ENCODE data around the gene SRGAP3.

The SRGAP3 gene

GRCh38 chr3:9238276-9238675 is 11.2 kb downstream of the SRGAP3 start:
- H3K4me1 ChIP-seq (ENCODE audit: control insufficient read depth in 1 of 2, insufficient read depth in 1 of 2, low read depth in 1 of 2, low read length in 1 of 2) = no peaks in the 10 kb centered on the region
- no peaks in the 10 kb centered on the region for H3K36me3 ChIP-seq
- TF ChIP-seq, protein P1, sequence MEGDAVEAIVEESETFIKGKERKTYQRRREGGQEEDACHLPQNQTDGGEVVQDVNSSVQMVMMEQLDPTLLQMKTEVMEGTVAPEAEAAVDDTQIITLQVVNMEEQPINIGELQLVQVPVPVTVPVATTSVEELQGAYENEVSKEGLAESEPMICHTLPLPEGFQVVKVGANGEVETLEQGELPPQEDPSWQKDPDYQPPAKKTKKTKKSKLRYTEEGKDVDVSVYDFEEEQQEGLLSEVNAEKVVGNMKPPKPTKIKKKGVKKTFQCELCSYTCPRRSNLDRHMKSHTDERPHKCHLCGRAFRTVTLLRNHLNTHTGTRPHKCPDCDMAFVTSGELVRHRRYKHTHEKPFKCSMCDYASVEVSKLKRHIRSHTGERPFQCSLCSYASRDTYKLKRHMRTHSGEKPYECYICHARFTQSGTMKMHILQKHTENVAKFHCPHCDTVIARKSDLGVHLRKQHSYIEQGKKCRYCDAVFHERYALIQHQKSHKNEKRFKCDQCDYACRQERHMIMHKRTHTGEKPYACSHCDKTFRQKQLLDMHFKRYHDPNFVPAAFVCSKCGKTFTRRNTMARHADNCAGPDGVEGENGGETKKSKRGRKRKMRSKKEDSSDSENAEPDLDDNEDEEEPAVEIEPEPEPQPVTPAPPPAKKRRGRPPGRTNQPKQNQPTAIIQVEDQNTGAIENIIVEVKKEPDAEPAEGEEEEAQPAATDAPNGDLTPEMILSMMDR (IDR thresholded peaks at IDR 0.05) = no peak
- H3K9me3 ChIP-seq = no peaks in the 10 kb centered on the region
- no peaks in the 10 kb centered on the region for H3K27me3 ChIP-seq
- H3K4me3 ChIP-seq (ENCODE audit: low read depth in 1 of 2, low read length in 1 of 2) = no peak overlapping the region
- no peak overlapping the region for H3K27ac ChIP-seq

DNA sequence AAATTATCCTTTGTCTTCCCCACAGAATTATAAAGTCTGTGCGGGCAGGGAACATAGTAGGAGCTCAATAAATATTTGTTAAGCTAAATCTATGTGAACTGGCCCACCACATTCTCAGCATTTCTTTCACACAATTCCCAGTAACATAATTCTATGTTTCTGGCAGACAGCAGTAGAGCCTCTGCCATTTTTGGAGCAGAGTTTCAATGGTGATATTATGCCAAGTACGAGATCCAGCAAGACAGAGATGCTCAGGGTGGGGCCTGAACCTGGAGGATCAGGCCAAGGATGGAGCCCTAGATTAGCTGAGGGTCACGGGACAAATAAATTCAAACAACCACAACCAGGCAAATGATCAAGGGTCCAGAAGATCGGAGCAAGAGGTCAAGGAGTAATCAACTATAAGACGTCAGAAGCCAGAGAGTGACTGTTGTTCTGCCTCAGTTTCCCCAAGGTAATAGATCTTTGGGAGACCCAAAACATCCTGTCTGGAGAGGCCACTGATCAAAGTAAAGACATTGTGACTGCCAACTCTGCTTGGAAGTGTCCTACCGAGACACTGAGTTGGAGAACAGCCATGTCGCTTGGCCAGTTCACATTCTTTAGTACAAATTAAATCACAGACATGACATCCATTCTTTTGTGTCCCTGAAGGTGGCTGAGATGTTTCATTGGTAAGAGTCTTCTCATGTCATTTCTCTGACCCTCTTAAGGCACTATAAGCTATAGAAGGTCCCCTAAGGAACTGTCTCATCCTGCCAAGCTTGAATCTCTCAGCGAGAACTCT is 15.4 kb downstream of the SRGAP3 start:
- H3K4me1 ChIP-seq (ENCODE audit: control insufficient read depth in 1 of 2, insufficient read depth in 1 of 2, low read depth in 1 of 2, low read length in 1 of 2) = no peaks in the 10 kb centered on the region
- no peaks in the 10 kb centered on the region for H3K27me3 ChIP-seq
- H3K9me3 ChIP-seq = no peaks in the 10 kb centered on the region
- no peak overlapping the region for H3K27ac ChIP-seq
- H3K36me3 ChIP-seq = no peaks in the 10 kb centered on the region
- no peak overlapping the region for H3K4me3 ChIP-seq (ENCODE audit: low read depth in 1 of 2, low read length in 1 of 2)
- TF ChIP-seq, protein P1 (IDR thresholded peaks at IDR 0.05) = no peak

- no peaks in the 10 kb centered on the region for H3K4me1 ChIP-seq (ENCODE audit: control insufficient read depth in 1 of 2, insufficient read depth in 1 of 2, low read depth in 1 of 2, low read length in 1 of 2)
- no peaks in the 10 kb centered on the region for H3K9me3 ChIP-seq
- TF ChIP-seq, protein P1 (IDR thresholded peaks at IDR 0.05) = no peak
- H3K27ac ChIP-seq = no peak overlapping the region
- no peaks in the 10 kb centered on the region for H3K27me3 ChIP-seq
- no peaks in the 10 kb centered on the region for H3K36me3 ChIP-seq
- H3K4me3 ChIP-seq (ENCODE audit: low read depth in 1 of 2, low read length in 1 of 2) = no peak overlapping the region
Observed at GRCh38 chr3:9233101-9233500, 16.3 kb downstream of the SRGAP3 start.

DNA sequence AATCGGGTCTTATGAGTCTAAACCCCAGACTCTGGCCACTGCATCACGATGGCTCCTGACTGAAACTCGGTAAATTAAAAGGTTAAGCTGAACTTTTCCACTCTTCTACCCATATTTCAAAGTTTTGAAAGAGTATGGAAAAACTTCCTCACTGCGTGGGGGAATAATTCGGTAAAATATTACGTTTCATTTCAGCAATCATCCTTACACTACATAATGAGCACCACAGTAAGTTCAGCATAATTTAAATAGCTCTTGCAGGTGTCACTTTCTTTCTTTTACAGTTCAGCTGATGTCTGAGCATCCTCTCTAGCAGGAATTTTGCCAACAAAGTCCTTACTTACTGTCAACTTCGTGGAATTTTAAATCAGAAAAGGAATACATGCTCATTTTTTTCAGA is 17.5 kb downstream of the SRGAP3 start:
- Histone ChIP-seq H3K27ac (no peak overlapping the region), H3K9me3 (no peaks in the 10 kb centered on the region), H3K27me3 (no peaks in the 10 kb centered on the region)

DNA sequence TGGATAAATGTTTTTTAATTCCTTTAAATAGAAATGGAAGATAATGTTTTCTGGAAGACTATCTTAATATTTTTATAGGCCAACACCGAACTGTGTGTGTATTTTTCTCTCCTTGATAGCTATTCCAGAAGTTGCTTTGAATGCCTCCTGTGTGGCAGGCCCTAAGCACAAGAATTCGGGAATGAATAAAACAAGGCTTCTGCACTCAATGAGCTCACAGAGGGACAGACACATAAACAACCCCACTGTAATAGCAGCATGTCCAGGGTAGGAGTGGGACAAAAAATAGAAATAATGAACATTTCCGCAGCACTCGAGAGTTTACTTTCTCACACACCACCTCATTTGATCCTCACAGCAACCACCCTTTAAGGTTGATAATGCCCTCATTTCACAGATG is 18.0 kb downstream of the SRGAP3 start:
- H3K27ac ChIP-seq = no peak overlapping the region
- H3K4me1 ChIP-seq (ENCODE audit: control insufficient read depth in 1 of 2, insufficient read depth in 1 of 2, low read depth in 1 of 2, low read length in 1 of 2) = no peaks in the 10 kb centered on the region
- TF ChIP-seq, protein P1 (IDR thresholded peaks at IDR 0.05) = no peak
- H3K9me3 ChIP-seq = no peaks in the 10 kb centered on the region
- H3K36me3 ChIP-seq = no peaks in the 10 kb centered on the region
- no peaks in the 10 kb centered on the region for H3K27me3 ChIP-seq
- no peak overlapping the region for H3K4me3 ChIP-seq (ENCODE audit: low read depth in 1 of 2, low read length in 1 of 2)

More for the DNA sequence above, 17.5 kb downstream of the SRGAP3 start:
- Histone ChIP-seq H3K4me1 (ENCODE audit: control insufficient read depth in 1 of 2, insufficient read depth in 1 of 2, low read depth in 1 of 2, low read length in 1 of 2) (no peaks in the 10 kb centered on the region), H3K36me3 (no peaks in the 10 kb centered on the region), H3K4me3 (ENCODE audit: low read depth in 1 of 2, low read length in 1 of 2) (no peak overlapping the region)
- TF ChIP-seq, protein P1 (IDR thresholded peaks at IDR 0.05) = no peak
